Prostate gland (tissue), 2 donors: Measurements from ENCODE around the gene ALDH16A1. TPM values are rescaled to one million over a fixed set of nuclear protein-coding genes. Genes with fewer than 3 reads are reported as not detected.

Experiments used
- DNase-seq: peaks from one replicate; pipeline ENCODE4 v3.0.0-alpha.2; 2019; ENCODE audit warnings: low spot score
- H3K27ac ChIP-seq, 2 donors: fragments of 200-600 bp; sonication (generic); 2 replicates each; pipeline ENCODE4 v1.5.1; 2017 to 2019
- H3K27me3 ChIP-seq: fragments of 200-600 bp; sonication (generic); replicated peaks from 2 replicates; pipeline ENCODE4 v1.5.1; 2019; ENCODE audit not compliant: insufficient read depth
- H3K36me3 ChIP-seq, 2 donors: fragments of 200-600 bp; sonication (generic); 1 replicate in 1 of 2; 2 replicates in 1 of 2; pipeline versions ENCODE4 v1.5.1 to v1.8.1; 2017 to 2019
- H3K4me1 ChIP-seq: fragments of 200-600 bp; sonication (generic); replicated peaks from 2 replicates; pipeline ENCODE4 v1.5.1; 2019
- H3K4me3 ChIP-seq, 2 donors: fragments of 200-600 bp; sonication (generic); 2 replicates each; pipeline ENCODE4 v1.5.1; 2017 to 2019
- H3K9me3 ChIP-seq: fragments of 200-600 bp; sonication (generic); 2 replicates; pipeline ENCODE4 v1.5.1; 2017
- POLR2A ChIP-seq: fragments of 450-650 bp; IDR thresholded peaks from one replicate; pipeline ENCODE4 v1.6.1; 2016; ENCODE audit warnings: antibody characterized with exemption, mild to moderate bottlenecking
- POLR2AphosphoS5 ChIP-seq: sonication (generic); formaldehyde crosslinking; IDR thresholded peaks from one replicate; pipeline ENCODE4 v1.6.1; 2017; ENCODE audit warnings: antibody characterized with exemption
- WGBS: methylation state at CpG from one replicate; pipeline ENCODE4 v1.1.5; 2018; 5-methylcytosine and 5-hydroxymethylcytosine counted together
- intact Hi-C: fragments of 100-400 bp; cut with DNase I; formaldehyde crosslinking; loops from one replicate; pipeline ENCODE4 v1.14.2; 2022
- total RNA-seq, 2 donors: library from RNA; depleted of rRNA; stranded (reverse); fragments of >200 nt; gene quantifications; one replicate each; pipeline ENCODE4 v1.1.0, GENCODE V29; 2016
- TF ChIP-seq, protein P1 (sequence below), 4 experiments: fragments of 200-600 bp in 2 of 4; fragments of 450-650 bp in 2 of 4; sonication (generic) in 2 of 4; IDR thresholded peaks; 1 replicate in 3 of 4; 2 replicates in 1 of 4; pipeline ENCODE4 v1.5.1; 2016 to 2019; ENCODE audit warnings: antibody characterized with exemption in 4 of 4, mild to moderate bottlenecking in 2 of 4, moderate library complexity in 2 of 4

ALDH16A1 gene
- total RNA-seq, 2 donors from 2014 or later = 24.3 to 42.0 TPM

DNA sequence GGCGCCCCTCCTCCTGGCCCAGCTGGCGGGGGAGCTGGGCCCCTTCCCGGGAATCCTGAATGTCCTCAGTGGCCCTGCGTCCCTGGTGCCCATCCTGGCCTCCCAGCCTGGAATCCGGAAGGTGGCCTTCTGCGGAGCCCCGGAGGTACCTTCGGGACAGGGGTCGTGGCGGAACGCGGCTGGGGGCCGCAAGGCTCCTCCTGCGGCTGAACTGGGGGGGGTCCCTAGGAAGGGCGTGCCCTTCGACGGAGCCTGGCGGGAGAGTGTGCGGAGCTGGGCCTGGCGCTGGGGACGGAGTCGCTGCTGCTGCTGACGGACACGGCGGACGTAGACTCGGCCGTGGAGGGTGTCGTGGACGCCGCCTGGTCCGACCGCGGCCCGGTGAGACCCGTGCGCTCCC, 8.6 kb downstream of the ALDH16A1 start:
- Histone ChIP-seq H3K4me3 (no peak overlapping the region), H3K27ac (no peak overlapping the region), H3K9me3 (no peaks in the 10 kb centered on the region), H3K27me3 (no peaks in the 10 kb centered on the region), H3K36me3 (no peaks in the 10 kb centered on the region), H3K4me1 (no peaks in the 10 kb centered on the region)
- 97% methylated on average over 36 of the region's 37 CpGs for WGBS
- TF ChIP-seq POLR2A = no peak
- TF ChIP-seq, protein P1, sequence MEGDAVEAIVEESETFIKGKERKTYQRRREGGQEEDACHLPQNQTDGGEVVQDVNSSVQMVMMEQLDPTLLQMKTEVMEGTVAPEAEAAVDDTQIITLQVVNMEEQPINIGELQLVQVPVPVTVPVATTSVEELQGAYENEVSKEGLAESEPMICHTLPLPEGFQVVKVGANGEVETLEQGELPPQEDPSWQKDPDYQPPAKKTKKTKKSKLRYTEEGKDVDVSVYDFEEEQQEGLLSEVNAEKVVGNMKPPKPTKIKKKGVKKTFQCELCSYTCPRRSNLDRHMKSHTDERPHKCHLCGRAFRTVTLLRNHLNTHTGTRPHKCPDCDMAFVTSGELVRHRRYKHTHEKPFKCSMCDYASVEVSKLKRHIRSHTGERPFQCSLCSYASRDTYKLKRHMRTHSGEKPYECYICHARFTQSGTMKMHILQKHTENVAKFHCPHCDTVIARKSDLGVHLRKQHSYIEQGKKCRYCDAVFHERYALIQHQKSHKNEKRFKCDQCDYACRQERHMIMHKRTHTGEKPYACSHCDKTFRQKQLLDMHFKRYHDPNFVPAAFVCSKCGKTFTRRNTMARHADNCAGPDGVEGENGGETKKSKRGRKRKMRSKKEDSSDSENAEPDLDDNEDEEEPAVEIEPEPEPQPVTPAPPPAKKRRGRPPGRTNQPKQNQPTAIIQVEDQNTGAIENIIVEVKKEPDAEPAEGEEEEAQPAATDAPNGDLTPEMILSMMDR (IDR thresholded peaks at IDR 0.05) = no peak
- TF ChIP-seq POLR2AphosphoS5 = no peak
- intact Hi-C loops = no loop called here
- DNase-seq = no peak

DNA sequence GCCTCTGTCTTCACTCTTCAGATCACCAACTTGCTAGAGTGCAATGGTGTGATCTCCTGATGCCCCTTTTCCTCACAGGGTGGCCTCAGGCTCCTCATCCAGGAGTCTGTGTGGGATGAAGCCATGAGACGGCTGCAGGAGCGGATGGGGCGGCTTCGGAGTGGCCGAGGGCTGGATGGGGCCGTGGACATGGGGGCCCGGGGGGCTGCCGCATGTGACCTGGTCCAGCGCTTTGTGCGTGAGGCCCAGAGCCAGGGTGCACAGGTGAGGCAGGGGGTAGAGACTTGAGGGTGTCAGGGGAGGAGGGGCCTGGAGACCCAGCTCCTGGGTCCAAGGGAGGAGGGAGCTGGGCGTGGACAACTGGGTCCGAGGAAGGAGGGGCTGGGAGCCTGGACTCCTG, 9.5 kb downstream of the ALDH16A1 start:
- intact Hi-C loops = no loop called here
- no peak for DNase-seq
- Histone ChIP-seq H3K9me3 (no peaks in the 10 kb centered on the region), H3K27me3 (no peaks in the 10 kb centered on the region), H3K4me1 (no peaks in the 10 kb centered on the region), H3K4me3 (no peak overlapping the region), H3K27ac (no peak overlapping the region), H3K36me3 (no peaks in the 10 kb centered on the region)
- 95% methylated on average over 12 of the region's 12 CpGs for WGBS
- TF ChIP-seq POLR2AphosphoS5 (no peak), POLR2A (no peak)
- TF ChIP-seq, protein P1 (IDR thresholded peaks at IDR 0.05) = no peak

DNA sequence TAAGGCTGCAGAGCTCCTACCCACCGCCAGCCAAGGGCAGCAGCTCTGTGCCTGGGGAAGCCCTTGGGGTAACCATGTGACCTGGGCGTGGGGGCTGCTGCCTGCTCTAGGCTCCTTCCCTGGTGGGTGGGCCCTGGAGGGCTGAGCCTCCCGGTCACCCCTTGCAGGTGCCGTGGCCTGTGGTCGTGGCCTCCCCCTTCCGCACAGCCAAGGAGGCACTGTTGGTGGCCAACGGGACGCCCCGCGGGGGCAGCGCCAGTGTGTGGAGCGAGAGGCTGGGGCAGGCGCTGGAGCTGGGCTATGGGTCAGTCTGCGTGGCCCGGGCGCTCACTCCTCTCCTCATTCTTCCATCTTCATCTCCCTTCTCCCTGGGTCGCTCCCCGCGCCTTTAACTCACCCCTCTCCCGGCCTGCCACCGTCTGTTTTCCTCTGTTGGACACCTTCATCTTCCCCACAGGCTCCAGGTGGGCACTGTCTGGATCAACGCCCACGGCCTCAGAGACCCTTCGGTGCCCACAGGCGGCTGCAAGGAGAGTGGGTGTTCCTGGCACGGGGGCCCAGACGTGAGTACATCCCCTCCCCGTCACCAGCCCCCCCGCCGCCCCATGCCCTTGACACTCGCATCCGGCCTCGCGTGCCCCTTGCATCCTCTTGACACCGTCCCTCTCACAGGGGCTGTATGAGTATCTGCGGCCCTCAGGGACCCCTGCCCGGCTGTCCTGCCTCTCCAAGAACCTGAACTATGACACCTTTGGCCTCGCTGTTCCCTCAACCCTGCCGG, 11.1 kb downstream of the ALDH16A1 start:
- Histone ChIP-seq H3K9me3 (no peaks in the 10 kb centered on the region), H3K27me3 (no peaks in the 10 kb centered on the region), H3K4me3 (no peak overlapping the region), H3K4me1 (no peaks in the 10 kb centered on the region), H3K36me3 (no peaks in the 10 kb centered on the region), H3K27ac (no peak overlapping the region)
- DNase-seq = no peak
- intact Hi-C loops = no loop called here
- WGBS = 92% methylated on average over 38 of the region's 39 CpGs
- TF ChIP-seq POLR2AphosphoS5 (no peak), POLR2A (no peak)
- TF ChIP-seq, protein P1 (IDR thresholded peaks at IDR 0.05) = no peak

DNA sequence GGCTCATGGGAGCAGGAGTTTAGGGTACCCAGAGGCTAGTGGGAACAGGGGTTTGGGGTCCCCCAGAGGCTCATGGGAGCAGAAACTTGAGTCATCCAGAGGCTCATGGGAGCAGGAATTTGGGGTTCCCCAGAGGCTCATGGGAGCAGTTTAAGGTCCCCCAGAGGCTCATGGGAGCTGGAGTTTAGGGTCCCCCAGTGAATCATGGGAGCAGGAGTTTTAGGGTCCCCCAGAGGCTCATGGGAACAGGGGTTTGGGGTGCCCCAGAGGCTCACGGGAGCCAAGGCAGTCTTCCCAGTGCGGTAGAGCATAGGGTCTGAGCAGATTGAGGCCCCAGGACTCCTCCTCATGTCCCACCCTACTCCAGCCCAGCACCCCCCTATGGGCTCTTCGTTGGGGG, 12.3 kb downstream of the ALDH16A1 start:
- TF ChIP-seq, protein P1 (IDR thresholded peaks at IDR 0.05) = no peak
- no peak for TF ChIP-seq POLR2AphosphoS5
- TF ChIP-seq POLR2A = no peak
- intact Hi-C loops = no loop called here
- H3K4me3 ChIP-seq = no peak overlapping the region
- 97% methylated on average over 3 of the region's 3 CpGs for WGBS
- H3K27me3 ChIP-seq = no peaks in the 10 kb centered on the region
- no peak for DNase-seq
- H3K4me1 ChIP-seq = no peaks in the 10 kb centered on the region
- H3K27ac ChIP-seq = no peak overlapping the region
- no peaks in the 10 kb centered on the region for H3K9me3 ChIP-seq
- H3K36me3 ChIP-seq = no peaks in the 10 kb centered on the region

DNA sequence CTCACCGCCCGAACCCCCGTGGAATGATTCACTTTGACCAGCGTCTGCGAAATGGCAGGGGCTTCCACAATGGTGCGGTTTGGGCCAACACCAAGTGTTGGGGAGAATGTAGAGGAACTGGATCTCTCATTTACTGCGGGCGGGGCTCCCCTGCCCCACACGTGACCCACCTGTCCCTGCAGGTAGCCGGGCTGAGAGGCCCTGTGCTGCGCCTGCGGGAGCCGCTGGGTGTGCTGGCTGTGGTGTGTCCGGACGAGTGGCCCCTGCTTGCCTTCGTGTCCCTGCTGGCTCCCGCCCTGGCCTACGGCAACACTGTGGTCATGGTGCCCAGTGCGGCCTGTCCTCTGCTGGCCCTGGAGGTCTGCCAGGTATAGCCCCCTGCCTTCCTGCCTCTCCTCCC, 15.2 kb downstream of the ALDH16A1 start:
- WGBS = 47% methylated on average over 19 of the region's 19 CpGs
- Histone ChIP-seq H3K36me3 (no peaks in the 10 kb centered on the region), H3K4me1 (no peaks in the 10 kb centered on the region), H3K9me3 (no peaks in the 10 kb centered on the region), H3K27me3 (no peaks in the 10 kb centered on the region), H3K27ac (peak overlapping the region; percentile 78 to 80), H3K4me3 (peak overlapping the region in 1 of 2 donors; percentile 3)
- peak; percentile 86 for DNase-seq
- TF ChIP-seq POLR2AphosphoS5 = peak; percentile 92
- peak; percentile 73 for TF ChIP-seq POLR2A
- TF ChIP-seq, protein P1 (IDR thresholded peaks at IDR 0.05) = peak in 2 of 4 experiments; percentile 27 to 43
- intact Hi-C loops = no loop called here
